PC-9 (cell line): ENCODE results near the gene OR2A5. TPM values are rescaled to one million over a fixed set of nuclear protein-coding genes. Genes with fewer than 3 reads are reported as not detected.

Source experiments
- BruUV-seq: library from RNA; stranded (reverse); fragments of 400-500 nt; replicated peaks from 2 replicates; lab custom pipeline; 2021; lab: Mats Ljungman, UMichigan
- CTCF ChIA-PET: fragments of 300-600 bp; sonication (Branson Sonifier 250); formaldehyde crosslinking; loops from one replicate; lab custom pipeline; 2022; ENCODE audit warnings: antibody characterized with exemption; lab: Charles Lee
- POLR2A ChIA-PET: fragments of 300-600 bp; sonication (Branson Sonifier 250); formaldehyde crosslinking; loops from one replicate; lab custom pipeline; 2022; ENCODE audit warnings: antibody characterized with exemption; ENCODE audit not compliant: unreplicated experiment; lab: Charles Lee
- DNase-seq, 2 experiments: peaks; one replicate each; pipeline versions ENCODE4 v3.0.0 to v3.0.0-alpha.2; 2015 to 2022; ENCODE audit warnings: mixed read lengths in 1 of 2
- H2AFZ ChIP-seq: fragments of 200-600 bp; sonication (generic); 2 replicates; pipeline ENCODE4 v1.8.1; 2017; ENCODE audit warnings: antibody characterized with exemption
- H3F3A ChIP-seq: fragments of 200-600 bp; sonication (generic); 2 replicates; pipeline ENCODE4 v1.8.1; 2017; ENCODE audit warnings: antibody characterized with exemption, mild to moderate bottlenecking, low read depth; ENCODE audit not compliant: insufficient read depth
- H3K27ac ChIP-seq: fragments of 200-600 bp; sonication (generic); 2 replicates; pipeline ENCODE4 v1.6.1; 2016; ENCODE audit warnings: mixed run types
- H3K27me3 ChIP-seq: fragments of 200-600 bp; sonication (generic); 2 replicates; pipeline ENCODE4 v1.6.1; 2016; ENCODE audit warnings: low read depth, mixed run types; ENCODE audit not compliant: insufficient read depth
- H3K36me3 ChIP-seq: fragments of 200-600 bp; sonication (generic); 2 replicates; pipeline ENCODE4 v1.6.1; 2016; ENCODE audit warnings: low read depth, mixed run types
- H3K4me1 ChIP-seq: fragments of 200-600 bp; sonication (generic); replicated peaks from 2 replicates; pipeline ENCODE4 v1.6.1; 2016; ENCODE audit warnings: mixed run types; ENCODE audit not compliant: insufficient read depth
- H3K4me2 ChIP-seq: fragments of 200-600 bp; sonication (generic); 2 replicates; pipeline ENCODE4 v1.6.1; 2017; ENCODE audit warnings: mixed run types
- H3K4me3 ChIP-seq: fragments of 200-600 bp; sonication (generic); 2 replicates; pipeline ENCODE4 v1.6.1; 2016; ENCODE audit warnings: mixed run types
- H3K79me2 ChIP-seq: fragments of 200-600 bp; sonication (generic); 2 replicates; pipeline ENCODE4 v1.6.1; 2017; ENCODE audit warnings: low read depth, mixed run types
- H3K9me2 ChIP-seq: fragments of 200-600 bp; sonication (generic); 2 replicates; pipeline ENCODE4 v1.8.1; 2017; ENCODE audit warnings: mild to moderate bottlenecking; ENCODE audit not compliant: insufficient read depth
- H3K9me3 ChIP-seq: fragments of 200-600 bp; sonication (generic); 2 replicates; pipeline ENCODE4 v1.8.1; 2016; ENCODE audit warnings: low read depth; ENCODE audit not compliant: insufficient read depth
- H4K20me1 ChIP-seq: fragments of 200-600 bp; sonication (generic); 2 replicates; pipeline ENCODE4 v1.8.1; 2017; ENCODE audit not compliant: insufficient read depth
- CTCF ChIP-seq: fragments of 200-600 bp; sonication (generic); conservative IDR thresholded peaks from 2 replicates; pipeline ENCODE4 v1.6.1; 2017; ENCODE audit warnings: mixed run types, antibody characterized with exemption, mild to moderate bottlenecking, moderate library complexity
- EZH2 ChIP-seq: fragments of 200-600 bp; sonication (generic); IDR thresholded peaks from 2 replicates; pipeline ENCODE4 v1.8.0; 2017; ENCODE audit warnings: antibody characterized with exemption, low read depth
- intact Hi-C: fragments of 100-400 bp; cut with micrococcal nuclease; formaldehyde crosslinking; loops from one replicate; pipeline ENCODE4 v1.10.0; 2022; ENCODE audit not compliant: unreplicated experiment
- total RNA-seq: library from RNA; stranded (reverse); gene quantifications from 2 replicates; pipeline ENCODE4 v1.2.3, GENCODE V29; 2021

OR2A5 gene
- total RNA-seq, 1 experiment from 2014 or later: not detected

- no peak for DNase-seq
- TF ChIP-seq EZH2 (no peak), CTCF (no peak)
- H3K4me2 ChIP-seq: no peak overlapping the region
- no peaks in the 10 kb centered on the region for H3F3A ChIP-seq
- no peak overlapping the region for H2AFZ ChIP-seq
- no peaks in the 10 kb centered on the region for H3K36me3 ChIP-seq
- intact Hi-C loops: no loop called here
- H3K4me3 ChIP-seq: no peak overlapping the region
- no peaks in the 10 kb centered on the region for H3K4me1 ChIP-seq
- POLR2A ChIA-PET: no interaction called here
- H4K20me1 ChIP-seq: no peaks in the 10 kb centered on the region
- no peaks in the 10 kb centered on the region for H3K9me2 ChIP-seq
- no TSS peak for BruUV-seq
- no peaks in the 10 kb centered on the region for H3K79me2 ChIP-seq
- no peak overlapping the region for H3K27ac ChIP-seq
- CTCF ChIA-PET: interaction anchor here (0.9 kb wide), 1 partner anchor 596 kb away, joined by 3 read pairs; no protein-coding TSS in a partner anchor
- no peaks in the 10 kb centered on the region for H3K9me3 ChIP-seq
- H3K27me3 ChIP-seq: no peaks in the 10 kb centered on the region
These were observed 20.2 kb upstream of the OR2A5 start for GRCh38 chr7:144028547-144028946.

DNA sequence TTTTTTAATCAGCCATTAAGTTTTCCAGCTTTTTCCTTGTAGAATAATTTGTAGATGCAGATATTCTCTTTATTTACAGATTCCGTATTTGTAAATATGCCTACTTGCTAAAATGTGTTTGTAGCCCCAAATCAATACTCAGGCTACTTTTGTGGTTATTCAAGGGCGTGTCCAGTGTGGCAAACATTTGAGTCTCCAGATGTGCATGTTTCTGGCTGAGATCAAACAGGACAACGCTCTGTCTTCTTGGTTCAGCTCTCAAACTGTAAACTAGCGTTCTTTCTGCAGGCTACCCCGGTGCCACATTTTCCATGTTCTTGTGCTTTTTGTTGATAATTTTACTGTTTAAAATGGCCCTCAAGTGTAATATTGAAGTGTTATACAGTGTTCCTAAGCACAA, 16.2 kb upstream of the OR2A5 start:
- H3K4me1 ChIP-seq: no peaks in the 10 kb centered on the region
- CTCF ChIA-PET: no interaction called here
- no peak overlapping the region for H3K27ac ChIP-seq
- H3K9me3 ChIP-seq: no peaks in the 10 kb centered on the region
- no peak overlapping the region for H2AFZ ChIP-seq
- no peaks in the 10 kb centered on the region for H3K79me2 ChIP-seq
- no peak overlapping the region for H3K4me2 ChIP-seq
- intact Hi-C loops: no loop called here
- H3K27me3 ChIP-seq: no peaks in the 10 kb centered on the region
- TF ChIP-seq CTCF: no peak
- TF ChIP-seq EZH2: no peak
- no peak overlapping the region for H3K4me3 ChIP-seq
- no TSS peak for BruUV-seq
- no peak for DNase-seq
- no peaks in the 10 kb centered on the region for H4K20me1 ChIP-seq
- H3K36me3 ChIP-seq: no peaks in the 10 kb centered on the region
- no peaks in the 10 kb centered on the region for H3K9me2 ChIP-seq
- POLR2A ChIA-PET: no interaction called here
- no peaks in the 10 kb centered on the region for H3F3A ChIP-seq

DNA sequence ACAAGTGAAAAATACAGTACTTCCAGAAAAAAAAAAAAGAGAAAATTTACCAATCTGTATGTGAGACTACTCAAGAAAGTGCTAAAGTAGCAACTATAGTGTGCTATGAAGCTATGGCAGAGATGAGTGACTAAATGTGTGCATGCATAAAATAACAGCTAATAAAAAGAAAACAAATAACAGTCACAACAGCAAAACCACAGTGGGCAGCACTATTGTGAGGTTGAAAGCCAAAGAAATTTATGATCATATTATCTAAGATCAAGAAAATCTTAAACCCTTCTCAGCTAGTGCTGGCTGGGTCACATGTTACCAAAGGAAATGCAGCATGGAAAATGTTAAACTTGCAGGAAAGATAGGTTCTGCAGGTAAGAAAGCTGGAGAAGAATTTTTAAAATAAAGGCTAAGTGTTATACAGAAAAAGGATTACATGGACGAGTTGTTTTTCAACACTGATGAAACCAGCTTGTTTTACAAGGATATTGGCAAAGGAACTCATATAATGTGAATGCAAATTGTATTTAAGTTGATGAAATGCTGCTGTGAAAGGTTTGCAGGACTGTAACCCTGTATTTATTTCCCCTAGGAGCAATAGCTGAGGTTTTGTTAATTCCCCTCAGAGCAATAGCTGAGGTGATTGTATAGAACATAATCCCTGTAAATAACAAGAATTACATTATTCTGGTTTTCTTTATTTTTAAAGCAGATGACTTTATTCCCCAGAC, 15.6 kb upstream of the OR2A5 start:
- Histone ChIP-seq H2AFZ (no peak overlapping the region), H3F3A (no peaks in the 10 kb centered on the region), H3K9me3 (no peaks in the 10 kb centered on the region), H3K36me3 (no peaks in the 10 kb centered on the region), H3K4me1 (no peaks in the 10 kb centered on the region), H4K20me1 (no peaks in the 10 kb centered on the region), H3K27ac (no peak overlapping the region), H3K4me2 (no peak overlapping the region), H3K79me2 (no peaks in the 10 kb centered on the region), H3K4me3 (no peak overlapping the region), H3K27me3 (no peaks in the 10 kb centered on the region), H3K9me2 (no peaks in the 10 kb centered on the region)
- no peak for DNase-seq
- no TSS peak for BruUV-seq
- TF ChIP-seq CTCF: no peak
- intact Hi-C loops: no loop called here
- CTCF ChIA-PET: no interaction called here
- POLR2A ChIA-PET: no interaction called here
